ENCODE data around the gene HBZ.

HBZ gene

DNA sequence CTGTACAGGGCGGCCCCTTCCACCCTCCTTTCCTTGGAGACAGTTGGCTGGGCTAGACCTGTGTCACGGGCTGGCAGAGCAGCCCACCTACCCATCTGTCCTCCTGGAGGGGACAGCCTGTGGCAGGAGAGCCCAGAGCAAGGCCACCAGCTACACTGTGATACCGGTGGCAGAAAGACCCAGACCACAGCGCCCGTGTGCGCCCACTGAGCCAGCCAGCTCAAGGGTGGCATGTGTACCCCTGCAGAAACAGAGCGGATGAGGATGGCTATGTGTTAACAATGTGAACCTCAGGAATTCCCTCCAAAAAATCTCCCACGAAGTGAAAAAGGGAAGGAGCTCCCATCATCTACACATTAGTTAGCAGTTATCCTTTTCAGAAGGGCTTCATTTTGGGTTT lies 34.9 kb downstream of the HBZ start:
- TF ChIP-seq, protein P1, sequence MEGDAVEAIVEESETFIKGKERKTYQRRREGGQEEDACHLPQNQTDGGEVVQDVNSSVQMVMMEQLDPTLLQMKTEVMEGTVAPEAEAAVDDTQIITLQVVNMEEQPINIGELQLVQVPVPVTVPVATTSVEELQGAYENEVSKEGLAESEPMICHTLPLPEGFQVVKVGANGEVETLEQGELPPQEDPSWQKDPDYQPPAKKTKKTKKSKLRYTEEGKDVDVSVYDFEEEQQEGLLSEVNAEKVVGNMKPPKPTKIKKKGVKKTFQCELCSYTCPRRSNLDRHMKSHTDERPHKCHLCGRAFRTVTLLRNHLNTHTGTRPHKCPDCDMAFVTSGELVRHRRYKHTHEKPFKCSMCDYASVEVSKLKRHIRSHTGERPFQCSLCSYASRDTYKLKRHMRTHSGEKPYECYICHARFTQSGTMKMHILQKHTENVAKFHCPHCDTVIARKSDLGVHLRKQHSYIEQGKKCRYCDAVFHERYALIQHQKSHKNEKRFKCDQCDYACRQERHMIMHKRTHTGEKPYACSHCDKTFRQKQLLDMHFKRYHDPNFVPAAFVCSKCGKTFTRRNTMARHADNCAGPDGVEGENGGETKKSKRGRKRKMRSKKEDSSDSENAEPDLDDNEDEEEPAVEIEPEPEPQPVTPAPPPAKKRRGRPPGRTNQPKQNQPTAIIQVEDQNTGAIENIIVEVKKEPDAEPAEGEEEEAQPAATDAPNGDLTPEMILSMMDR (IDR thresholded peaks at IDR 0.05; ENCODE audit: borderline replicate concordance, insufficient read depth, low read depth, low read length), result no peak
- no peak overlapping the region for H3K4me3 ChIP-seq (ENCODE audit: low read depth, low read length)

DNA sequence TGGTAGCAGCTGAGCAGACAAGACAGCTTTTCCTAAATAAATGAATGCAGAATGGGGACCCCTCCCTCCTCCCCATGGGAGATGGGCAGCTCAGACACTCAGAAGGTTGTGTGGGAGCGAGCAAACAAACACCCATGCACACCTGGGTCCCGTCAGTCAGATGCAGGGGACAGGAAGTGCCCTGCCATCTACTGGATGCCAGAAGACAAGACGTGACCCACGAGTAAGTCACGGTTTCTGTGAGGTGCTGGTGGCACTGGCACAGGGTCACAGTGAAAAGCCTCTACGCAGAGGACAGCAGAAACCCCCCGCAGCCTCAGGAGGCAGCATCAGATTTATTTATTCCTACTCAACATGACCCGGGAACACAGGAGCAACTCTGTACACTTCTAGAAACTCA lies 36.2 kb downstream of the HBZ start:
- TF ChIP-seq, protein P1 (IDR thresholded peaks at IDR 0.05; ENCODE audit: borderline replicate concordance, insufficient read depth, low read depth, low read length), result peak; percentile 42; the same call in 1 of the 2 replicates
- H3K4me3 ChIP-seq (ENCODE audit: low read depth, low read length), result no peak overlapping the region

DNA sequence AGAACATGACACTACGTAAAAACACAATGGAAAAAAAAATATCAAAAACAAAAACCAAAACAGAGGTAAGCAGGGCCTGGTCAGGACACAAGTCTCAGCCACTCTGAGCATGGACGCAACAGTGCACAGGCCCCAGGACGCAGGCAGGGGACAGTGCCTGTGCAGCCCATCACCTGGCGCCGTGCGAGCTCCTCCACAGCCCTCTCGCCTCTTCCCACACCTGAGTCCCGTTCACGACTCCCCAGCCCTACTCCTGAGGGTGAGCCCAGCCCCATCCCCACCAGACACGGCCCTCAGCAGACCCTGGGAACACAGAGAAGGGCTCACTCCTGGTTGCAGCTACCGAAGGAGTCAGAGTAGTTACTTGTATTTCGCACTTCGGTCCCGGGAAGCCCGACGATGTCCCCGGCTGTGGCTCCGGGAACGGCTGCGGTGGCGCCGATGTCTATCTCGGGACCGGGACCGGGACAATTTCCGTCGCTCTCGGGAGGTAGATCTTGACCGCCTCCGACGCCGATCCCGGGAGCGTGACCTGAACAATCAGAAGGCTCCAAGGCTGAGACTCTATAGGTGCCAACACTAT lies 37.3 kb downstream of the HBZ start:
- TF ChIP-seq, protein P1 (IDR thresholded peaks at IDR 0.05; ENCODE audit: borderline replicate concordance, insufficient read depth, low read depth, low read length), result no peak
- H3K4me3 ChIP-seq (ENCODE audit: low read depth, low read length), result no peak overlapping the region

DNA sequence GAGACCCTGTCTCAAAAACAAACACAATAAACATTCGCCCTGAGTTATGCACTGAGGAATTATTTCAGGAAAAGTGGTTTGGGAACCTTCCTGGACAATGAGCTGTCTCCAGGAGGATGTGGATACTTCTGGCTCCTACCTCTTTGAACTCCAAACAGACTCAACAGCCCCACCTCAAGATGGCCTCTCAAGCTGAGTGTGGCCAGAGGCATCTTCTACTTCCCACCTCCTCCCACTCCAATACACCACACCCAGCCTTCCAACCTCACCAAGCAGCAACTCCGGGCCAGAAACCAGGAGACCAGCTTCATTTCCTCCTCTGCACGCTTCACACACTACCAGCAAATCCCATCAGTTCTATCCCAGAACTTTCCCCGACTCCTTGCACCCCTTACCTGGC lies 39.4 kb downstream of the HBZ start:
- TF ChIP-seq, protein P1 (IDR thresholded peaks at IDR 0.05; ENCODE audit: borderline replicate concordance, insufficient read depth, low read depth, low read length), result no peak
- no peak overlapping the region for H3K4me3 ChIP-seq (ENCODE audit: low read depth, low read length)

DNA sequence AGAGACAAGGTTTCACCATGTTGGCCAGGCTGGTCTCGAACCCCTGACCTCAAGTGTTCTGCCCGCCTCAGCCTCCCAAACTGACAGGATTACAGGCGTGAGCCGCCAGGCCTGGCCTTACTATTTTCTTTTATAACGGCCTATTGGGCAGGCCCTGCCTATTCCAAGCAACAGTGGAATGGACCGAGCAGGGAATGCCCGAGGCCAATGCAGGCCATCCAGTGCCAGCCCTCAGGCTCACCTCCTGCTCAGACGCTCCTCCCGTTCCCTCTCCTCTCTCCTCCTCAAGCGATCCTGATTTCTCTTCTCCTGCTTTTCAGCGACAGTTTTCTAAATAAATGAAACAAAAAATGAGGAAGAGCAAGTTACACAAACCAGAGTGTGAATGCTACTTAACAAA lies 40.2 kb downstream of the HBZ start:
- TF ChIP-seq, protein P1 (IDR thresholded peaks at IDR 0.05; ENCODE audit: borderline replicate concordance, insufficient read depth, low read depth, low read length), result no peak

DNA sequence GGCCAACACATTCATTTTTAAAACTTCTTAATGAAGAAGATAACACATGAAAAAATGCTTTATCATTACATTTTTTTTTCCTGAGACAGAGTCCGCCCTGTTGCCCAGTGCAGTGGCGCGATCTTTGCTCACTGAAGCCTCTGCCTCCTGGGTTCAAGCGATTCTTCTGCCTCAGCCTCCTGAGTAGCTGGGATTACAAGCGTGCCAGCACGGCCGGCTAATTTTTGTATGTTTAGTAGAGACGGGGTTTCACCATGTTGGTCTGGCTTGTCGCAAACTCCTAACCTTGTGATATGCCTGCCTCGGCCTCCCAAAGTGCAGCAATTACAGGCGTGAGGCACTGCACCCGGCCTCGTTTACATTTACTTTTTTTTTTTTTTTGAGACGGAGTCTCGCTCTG lies 41.0 kb downstream of the HBZ start:
- H3K4me3 ChIP-seq (ENCODE audit: low read depth, low read length), result no peak overlapping the region
- TF ChIP-seq, protein P1 (IDR thresholded peaks at IDR 0.05; ENCODE audit: borderline replicate concordance, insufficient read depth, low read depth, low read length), result no peak

More for the DNA sequence above, 40.2 kb downstream of the HBZ start:
- H3K4me3 ChIP-seq (ENCODE audit: low read depth, low read length), result no peak overlapping the region

DNA sequence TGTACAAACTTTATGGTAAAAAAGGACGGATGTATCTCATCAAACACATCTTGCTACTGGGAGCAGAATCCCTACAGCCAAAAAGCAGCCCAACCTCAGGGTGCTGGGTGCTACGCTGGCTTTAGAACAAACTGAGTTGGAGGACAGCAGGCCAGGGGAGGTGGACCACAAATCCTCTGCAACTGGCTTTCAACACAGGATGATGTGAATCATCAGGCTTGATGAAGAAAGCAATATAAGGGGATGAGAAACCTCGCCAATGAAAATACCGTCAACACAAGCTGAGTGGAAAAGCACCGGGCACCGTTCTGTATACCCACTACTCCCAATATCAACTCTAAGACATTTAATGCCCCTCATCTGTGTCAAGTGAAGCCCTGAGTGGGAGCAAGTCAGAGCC lies 42.1 kb downstream of the HBZ start:
- no peak overlapping the region for H3K4me3 ChIP-seq (ENCODE audit: low read depth, low read length)
- TF ChIP-seq, protein P1 (IDR thresholded peaks at IDR 0.05; ENCODE audit: borderline replicate concordance, insufficient read depth, low read depth, low read length), result no peak
